HG02970 (cell line): ENCODE measurements around the gene GNAS.

Source experiments
- ATAC-seq: cut with Tn5 transposase; IDR thresholded peaks from one replicate; pipeline ENCODE4 v1.9.1; 2021; ENCODE audit warnings: mild to moderate bottlenecking, moderate library complexity, moderate number of reproducible peaks; ENCODE audit not compliant: unreplicated experiment, low FRiP score

Gene GNAS

DNA sequence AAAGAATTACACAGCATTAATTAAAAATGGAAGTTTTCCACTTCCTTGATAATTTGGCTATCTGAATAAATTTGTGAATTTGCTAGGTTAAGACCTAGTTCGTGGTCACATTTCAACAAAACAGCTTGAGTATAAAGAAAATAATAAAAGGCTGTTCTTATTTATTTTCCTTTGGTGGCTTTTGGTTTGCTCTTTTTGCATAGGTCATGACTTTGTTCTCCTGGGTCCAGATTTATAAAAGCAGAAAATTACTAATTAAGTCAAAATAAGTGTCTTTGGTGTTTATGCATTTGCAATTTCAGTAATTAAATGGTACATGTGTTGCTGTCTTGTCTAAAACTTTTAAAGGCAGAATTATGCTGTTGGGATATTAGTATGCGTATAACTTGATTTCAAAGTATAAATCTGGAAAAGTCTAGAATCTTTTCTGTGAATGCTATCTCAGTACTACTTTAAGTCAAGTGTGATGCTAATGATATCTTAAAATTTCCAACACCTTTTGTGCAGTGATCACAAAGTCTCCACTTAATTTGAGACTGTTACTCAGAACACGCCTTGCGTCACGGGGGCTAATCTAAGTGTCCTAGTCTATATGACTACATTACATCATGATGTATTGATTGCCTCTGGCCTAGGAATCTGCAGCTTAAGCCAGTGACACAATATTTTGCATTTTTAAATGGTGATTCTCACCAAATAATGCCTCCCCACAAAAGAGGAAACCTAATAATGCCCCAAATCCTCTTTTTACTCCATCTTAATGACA is 41.0 kb downstream of the GNAS start:
- no peak for ATAC-seq

DNA sequence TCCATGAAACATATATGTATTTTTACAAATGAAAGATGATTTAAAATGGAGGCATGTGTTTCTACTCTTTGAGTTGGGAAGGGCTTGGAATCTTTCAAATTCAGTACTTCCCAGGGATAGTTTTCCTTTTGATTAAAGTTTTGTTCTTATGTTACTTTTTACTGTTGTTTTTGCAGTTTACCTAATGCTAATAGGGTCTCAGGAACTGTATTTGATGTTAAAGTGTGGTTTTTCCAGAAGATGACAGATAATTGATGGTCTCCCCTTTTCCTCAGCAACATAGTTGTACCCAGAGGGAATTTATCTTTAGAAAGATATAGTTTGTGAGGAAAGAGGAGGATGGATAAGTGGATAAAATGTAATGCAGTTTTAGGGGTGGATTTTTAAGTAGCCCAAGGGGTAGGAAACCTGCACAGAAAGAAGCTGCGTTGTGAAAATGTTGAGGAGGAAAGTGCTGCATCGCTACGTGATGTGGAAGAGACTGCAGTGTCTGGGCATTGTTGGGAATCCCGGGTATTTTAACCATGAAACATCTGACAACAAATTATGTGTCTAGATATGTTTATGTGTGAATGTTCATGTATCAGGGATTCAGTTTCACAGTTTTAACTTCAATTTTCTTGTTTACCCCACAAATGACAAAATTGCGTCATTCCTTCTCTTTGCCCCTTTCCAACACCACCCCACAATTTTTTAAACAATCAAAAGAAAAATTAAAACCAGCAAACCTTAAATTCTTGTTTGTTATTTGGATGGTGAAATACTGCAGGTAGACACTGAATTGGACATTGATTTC is 42.3 kb downstream of the GNAS start:
- no peak for ATAC-seq

DNA sequence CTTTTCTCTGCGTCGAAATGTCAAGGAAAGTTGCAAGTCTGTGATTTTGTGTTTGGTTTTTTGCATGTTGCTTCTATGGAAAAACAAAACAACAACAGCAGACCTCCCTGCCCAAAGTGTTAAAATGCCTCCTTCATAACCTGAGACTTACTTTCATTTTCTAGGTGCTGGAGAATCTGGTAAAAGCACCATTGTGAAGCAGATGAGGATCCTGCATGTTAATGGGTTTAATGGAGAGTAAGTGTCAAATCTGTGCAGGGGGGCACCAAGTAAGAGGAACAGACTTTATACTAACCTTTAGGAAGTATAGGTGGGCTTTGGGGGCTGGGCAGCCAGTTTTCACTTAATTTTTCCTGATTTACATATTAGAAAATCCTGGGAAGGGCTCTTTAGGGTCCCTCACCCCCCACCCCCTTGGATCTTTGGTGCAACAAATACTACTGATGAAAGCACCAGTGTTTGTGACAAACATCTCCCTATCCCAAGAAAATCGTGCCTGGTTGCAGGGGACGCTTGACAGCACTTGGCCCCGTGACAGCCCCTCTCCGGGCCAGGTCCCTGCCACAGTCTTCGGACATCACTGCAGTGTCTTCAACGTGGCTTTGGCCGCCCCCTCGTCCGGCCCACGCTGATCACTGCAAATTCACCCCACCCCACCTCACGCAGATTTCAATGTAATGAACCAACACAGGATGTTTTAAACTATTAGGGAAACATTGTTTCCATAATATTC is 43.1 kb downstream of the GNAS start:
- ATAC-seq, result no peak

DNA sequence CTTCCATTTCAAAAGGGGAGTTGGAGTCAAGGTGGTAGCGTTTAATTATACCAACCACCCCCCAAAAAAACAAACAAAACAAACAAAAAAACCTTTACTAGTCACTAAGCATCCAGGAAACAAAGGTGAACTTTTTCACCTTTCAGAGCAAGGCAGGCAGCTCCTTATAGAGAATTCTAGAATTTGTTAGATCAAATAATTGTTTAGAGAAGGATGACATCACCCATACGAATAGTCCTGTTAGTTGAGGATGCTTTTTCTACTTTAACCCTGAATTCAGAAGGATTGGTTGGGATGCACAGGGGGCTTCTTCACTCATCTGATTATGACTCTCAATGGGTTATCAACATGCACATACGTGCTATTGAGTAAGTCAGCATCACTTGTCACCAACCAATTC is 44.3 kb downstream of the GNAS start:
- no peak for ATAC-seq

DNA sequence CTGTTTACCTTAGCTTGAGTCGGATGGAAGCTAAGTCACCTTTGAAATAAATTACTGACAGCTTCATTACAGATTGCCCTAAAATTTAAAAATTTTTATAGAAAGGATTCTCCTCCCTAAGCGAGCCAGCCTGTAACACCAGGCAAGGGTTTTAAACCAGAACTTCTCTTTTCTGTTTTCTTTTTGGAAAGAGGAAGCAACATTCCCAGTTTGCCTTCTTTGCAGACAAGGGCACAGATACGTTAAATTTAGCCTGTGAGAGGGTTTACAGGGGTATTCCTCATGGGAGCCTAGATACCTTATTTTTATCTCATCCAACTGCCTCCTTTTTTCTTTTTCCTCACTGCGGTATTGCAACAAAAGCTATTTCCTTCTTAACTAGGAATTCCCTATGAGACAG is 45.0 kb downstream of the GNAS start:
- no peak for ATAC-seq

DNA sequence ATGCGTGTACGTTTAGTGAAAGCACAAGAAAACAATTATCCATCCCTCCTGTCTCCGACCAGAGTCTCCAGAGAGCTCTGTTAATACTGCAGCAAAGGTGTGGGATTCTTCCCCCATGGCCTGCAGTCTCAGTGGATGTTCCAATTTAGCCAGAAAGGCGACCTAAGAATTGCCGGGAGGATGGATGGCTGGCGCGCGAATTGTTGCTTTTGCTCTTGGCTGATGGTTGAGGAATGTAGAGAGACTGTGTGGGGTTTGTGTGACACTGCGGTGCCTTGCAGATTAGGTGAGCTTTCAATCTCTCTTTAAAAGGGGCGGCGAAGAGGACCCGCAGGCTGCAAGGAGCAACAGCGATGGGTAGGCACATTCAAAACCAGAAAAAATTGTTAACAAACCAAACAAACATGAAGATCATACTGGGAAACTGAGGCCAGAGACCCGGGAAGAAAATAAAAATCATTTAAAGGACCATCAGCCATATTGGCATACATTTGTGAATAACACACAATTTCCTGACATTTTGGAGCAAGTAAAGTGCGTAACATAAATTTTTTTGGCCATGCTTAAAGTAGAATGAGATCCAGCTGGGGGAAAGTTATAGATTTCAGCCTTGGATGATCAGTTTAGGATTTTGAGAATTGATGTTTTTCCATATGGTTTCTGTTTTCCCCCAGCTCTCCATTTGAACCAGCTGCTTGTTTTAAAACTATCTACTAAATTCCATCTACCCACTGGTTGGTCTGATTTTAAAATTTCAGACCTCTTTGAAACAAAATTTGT is 46.3 kb downstream of the GNAS start:
- no peak for ATAC-seq

DNA sequence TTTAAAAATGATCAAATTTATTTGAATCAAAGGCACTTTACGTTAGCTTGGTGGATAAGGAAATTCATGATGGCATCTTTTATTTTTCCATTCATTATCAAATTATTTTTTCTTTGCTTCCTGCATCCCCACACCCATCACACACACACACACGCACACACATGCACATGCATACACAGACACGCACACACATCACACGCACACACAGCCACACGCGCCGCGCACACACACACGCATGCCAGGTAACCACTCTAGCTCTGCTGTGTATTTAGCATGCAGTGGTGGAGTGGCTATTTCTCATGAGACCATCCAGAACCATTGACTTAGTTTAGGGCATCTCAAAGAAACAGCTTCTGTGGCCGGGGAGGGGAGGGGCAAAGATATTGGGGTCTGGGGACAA is 47.0 kb downstream of the GNAS start:
- ATAC-seq, result no peak

DNA sequence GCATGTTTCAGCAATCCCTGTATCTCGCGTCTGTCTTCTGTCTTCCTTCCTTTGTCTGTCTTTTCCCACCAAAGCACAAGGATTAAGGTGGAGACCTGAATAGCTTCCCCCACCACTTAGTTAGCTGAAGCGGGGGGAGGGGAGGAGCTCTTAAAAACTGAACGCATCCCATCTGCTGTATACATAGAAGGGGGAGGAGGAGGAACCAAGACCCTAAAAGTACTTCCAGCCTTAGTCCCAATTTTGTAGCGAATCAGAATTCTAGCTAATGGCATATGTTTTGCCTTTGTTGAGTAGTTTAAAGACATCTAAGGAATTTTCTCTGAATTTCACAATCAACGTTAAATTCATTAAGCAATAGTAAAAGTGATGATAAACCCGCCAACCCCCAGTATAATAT is 47.9 kb downstream of the GNAS start:
- ATAC-seq, result no peak

DNA sequence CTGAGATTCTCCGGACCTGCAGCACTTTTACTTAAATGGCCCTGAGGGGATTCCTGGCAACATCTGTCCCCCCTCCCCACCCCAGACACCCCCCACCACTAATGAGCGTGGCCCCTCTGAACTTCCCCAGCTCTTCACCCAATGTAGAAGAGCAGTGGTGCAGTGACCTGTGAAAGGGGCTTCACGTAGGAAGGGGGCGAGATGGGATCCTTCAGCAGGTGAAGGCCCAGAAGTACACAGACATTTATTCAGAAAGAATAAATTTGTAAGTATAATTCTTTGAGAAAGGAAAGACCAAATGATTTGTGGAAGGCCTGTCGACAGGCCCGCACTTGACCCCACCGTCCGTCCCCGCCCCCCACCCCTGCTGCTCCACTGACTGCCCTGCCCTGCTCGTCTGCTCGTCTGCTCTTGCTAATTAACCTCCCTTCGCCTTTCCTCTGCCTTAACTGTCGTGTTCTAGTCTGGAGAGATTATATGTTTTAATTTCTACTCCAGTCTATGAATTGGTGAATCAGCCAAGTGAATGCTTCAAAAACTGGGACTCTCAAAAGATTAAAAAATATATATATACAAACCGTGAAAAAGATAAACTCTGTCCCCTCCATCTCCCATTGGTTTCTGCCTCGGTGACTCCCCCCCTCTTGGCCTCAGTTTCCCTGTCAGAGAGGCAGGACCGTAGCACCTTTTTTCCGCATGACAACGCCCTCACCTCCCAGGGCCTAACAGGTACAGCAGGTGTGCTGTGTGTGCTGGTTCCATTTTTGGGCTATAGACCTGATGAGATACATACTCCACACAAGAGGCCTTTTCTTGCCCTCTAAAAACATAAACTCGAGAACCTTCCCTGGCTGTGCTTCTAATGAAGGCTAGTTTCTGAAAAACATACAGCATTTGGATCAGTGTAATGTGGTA is 49.2 kb downstream of the GNAS start:
- no peak for ATAC-seq

DNA sequence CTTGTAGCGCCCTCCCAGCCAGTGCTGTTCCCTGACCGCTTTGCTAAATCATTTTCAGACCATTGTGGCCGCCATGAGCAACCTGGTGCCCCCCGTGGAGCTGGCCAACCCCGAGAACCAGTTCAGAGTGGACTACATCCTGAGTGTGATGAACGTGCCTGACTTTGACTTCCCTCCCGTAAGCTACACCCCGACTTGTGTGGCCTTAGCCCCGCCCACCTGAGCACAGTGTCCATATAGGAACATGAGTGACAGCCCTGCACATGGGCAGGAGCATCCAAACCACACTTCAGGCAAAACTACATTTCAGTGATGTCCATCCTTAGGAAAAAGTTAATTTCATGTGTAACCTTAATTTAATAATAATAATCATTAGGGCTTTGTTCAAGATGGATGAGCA is 51.1 kb downstream of the GNAS start:
- ATAC-seq, result no peak

DNA sequence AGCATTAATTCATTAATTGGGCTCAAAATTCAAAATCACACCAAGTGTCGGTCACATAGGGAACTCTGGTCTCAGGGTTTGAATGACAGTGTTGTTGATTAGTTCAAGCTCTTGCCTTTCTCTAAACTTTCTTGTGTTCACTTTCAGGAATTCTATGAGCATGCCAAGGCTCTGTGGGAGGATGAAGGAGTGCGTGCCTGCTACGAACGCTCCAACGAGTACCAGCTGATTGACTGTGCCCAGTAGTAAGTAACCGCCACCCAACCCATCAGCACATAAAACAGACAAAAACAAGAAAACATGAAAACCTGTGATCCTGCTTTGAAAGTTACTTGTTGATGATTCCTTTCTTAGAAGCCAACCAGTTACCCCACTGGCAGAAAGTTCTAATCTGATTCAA is 52.7 kb downstream of the GNAS start:
- no peak for ATAC-seq

DNA sequence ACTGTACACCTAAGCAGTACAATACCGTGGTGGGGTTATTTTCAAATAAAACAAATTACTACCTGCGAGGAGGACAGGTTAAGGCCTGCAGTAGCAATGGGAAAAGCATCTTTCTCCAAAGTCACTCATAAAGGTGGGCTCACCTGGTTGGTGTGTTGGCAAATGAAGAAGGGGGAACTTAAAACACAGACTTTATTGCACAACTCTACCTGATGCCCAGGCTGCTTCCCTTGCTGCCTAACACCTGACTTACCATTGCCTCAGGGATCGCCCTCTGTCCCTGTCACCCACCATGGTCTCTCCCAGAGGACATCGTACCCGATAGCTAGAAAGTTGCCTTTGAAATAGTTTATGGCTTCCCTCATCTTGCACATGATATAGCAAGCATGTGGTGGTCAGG is 53.6 kb downstream of the GNAS start:
- no peak for ATAC-seq

DNA sequence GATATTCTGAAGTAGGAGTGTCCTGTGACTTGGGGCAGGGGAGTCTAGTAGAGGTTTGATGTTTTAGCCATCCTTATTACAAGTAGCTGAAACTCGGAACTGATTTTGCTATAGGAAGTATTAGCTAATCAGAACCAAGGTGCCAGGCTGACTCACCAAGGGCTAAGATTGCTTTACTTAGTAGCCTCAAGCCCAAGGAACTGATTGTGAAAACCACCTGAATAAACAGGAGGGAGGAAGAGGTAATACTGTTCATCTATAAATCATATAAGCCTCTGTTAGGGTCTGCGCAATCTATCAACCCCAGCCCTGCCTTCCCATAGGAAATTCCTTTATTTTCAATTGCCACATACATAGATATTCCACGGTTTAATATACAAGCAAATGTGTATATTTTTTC is 54.4 kb downstream of the GNAS start:
- no peak for ATAC-seq

DNA sequence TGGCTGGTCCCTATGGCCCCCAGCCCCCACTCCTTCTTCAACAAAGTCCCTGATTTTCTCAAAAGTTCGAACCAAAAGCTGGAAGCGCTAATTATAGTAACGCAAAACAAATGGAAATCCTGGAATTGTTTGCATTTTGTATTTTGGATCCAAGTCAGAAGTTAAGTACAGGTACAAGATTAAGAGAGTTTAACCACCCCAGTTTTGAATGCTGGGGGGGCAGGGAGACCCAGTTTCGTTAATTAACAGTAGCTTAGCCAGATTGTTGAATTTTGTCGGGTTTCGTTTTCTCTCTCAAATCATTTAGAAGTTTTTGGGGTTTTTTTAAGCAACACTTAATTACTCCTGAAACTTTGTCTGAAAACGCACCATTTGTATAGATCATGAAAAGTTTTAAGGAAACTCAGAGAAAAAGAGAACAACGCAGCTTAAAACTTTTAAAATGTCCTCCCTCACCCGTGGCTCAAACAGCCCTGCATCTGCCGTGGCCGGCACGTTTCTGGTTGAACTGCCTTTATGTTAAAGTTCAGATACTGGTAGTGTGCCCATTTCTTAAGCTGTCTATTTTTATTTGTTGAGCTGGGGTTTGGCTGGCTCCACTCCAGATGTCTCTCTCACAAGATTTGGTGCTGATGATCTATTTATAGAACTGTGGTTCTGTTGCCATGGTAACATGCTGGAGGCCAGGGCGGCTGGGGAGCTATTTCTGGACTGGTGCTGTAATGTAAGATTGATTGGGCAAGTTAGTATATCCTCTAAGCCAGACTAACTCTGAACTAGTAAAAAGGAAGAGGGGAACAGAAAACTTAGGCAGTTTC is 55.0 kb downstream of the GNAS start:
- peak; percentile 87 for ATAC-seq

DNA sequence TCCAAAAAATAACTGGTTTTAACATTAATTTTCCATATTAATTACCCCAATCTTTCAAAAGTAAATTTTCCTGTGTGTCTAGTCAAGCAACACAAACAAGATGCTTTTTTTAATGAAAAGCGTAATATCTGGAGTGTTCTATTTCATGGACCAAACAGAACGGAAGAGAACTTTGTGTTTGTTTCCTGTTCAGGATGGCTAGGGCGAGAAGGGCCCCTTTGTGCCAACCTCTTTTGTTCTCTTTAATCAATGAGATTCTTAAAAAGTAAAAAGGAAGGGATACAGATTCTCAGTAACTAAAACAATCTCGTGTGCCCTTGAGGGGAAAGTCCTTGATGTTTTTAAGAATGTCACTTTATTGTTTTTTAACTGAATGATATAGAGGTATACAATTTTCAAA is 55.7 kb downstream of the GNAS start:
- ATAC-seq, result no peak

DNA sequence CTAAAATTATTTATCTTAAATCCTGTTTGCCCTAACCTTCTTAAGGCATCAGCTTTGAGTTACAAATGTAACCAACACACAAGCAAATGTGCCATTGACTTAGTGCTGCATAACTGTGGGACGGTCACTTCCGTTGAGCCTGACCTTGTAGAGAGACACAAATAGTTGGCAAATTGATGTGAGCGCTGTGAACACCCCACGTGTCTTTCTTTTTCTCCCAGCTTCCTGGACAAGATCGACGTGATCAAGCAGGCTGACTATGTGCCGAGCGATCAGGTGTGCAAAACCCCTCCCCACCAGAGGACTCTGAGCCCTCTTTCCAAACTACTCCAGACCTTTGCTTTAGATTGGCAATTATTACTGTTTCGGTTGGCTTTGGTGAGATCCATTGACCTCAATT is 56.4 kb downstream of the GNAS start:
- ATAC-seq, result no peak

DNA sequence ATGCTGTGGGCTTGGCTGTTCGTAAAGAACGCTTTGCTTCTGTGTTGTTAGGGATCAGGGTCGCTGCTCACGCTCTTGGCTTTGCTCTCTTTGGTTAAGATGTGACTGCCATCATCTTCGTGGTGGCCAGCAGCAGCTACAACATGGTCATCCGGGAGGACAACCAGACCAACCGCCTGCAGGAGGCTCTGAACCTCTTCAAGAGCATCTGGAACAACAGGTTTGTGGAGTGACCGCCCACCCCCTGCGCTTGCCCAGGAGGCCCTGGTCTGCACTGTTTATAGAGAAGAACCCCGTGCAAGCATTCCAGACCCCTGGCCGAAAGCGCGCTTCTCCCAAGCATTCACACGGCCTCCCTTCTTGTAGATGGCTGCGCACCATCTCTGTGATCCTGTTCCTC is 57.1 kb downstream of the GNAS start:
- no peak for ATAC-seq

DNA sequence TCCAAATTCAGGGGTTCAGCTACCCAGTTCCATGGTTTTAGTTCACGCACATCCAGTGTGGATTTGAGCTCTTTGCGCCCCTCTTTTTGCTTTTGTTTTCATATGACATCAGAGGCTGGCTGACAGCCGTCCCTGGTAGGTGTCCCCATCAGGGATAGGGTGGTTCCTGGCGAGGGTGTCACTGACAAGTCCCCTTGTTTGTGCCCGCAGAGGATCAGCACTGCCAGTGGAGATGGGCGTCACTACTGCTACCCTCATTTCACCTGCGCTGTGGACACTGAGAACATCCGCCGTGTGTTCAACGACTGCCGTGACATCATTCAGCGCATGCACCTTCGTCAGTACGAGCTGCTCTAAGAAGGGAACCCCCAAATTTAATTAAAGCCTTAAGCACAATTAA is 58.0 kb downstream of the GNAS start:
- no peak for ATAC-seq

DNA sequence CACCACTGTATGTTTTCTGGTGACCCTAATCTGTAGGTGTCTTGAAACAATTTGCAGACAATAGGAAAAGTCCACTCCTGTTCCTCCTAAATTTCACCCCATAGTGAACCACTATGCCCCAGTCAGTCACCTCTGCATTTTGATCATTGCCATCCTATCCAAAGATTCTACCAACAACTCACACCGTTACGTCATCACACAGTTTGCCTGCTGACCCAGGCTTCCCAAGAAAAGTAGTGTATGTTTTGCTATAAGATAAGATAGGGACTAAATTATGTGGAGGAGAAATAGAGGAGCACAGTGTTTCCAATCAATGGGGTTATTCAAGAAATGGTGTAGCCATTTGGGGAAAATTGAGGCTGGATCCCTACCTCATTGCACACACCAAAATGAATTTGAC is 58.8 kb downstream of the GNAS start:
- no peak for ATAC-seq
